C4-2B (cell line): ENCODE results near the gene MRPS7.

Experiments
- H3K27ac ChIP-seq: fragments of 450-650 bp; 2 replicates; pipeline ENCODE4 v1.5.1; 2017
- ZFX ChIP-seq: fragments of 450-650 bp; IDR thresholded peaks from 2 replicates; pipeline ENCODE4 v1.6.1; 2017
- TF ChIP-seq, protein P1 (sequence below): fragments of 450-650 bp; conservative IDR thresholded peaks from 2 replicates; pipeline ENCODE4 v1.5.1; 2017; ENCODE audit warnings: mild to moderate bottlenecking

The MRPS7 gene

GRCh38 chr17:75231071-75231470 is 30.6 kb upstream of the MRPS7 start:
- H3K27ac ChIP-seq: no peak overlapping the region
- no peak for TF ChIP-seq ZFX
- TF ChIP-seq, protein P1, sequence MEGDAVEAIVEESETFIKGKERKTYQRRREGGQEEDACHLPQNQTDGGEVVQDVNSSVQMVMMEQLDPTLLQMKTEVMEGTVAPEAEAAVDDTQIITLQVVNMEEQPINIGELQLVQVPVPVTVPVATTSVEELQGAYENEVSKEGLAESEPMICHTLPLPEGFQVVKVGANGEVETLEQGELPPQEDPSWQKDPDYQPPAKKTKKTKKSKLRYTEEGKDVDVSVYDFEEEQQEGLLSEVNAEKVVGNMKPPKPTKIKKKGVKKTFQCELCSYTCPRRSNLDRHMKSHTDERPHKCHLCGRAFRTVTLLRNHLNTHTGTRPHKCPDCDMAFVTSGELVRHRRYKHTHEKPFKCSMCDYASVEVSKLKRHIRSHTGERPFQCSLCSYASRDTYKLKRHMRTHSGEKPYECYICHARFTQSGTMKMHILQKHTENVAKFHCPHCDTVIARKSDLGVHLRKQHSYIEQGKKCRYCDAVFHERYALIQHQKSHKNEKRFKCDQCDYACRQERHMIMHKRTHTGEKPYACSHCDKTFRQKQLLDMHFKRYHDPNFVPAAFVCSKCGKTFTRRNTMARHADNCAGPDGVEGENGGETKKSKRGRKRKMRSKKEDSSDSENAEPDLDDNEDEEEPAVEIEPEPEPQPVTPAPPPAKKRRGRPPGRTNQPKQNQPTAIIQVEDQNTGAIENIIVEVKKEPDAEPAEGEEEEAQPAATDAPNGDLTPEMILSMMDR: no peak

DNA sequence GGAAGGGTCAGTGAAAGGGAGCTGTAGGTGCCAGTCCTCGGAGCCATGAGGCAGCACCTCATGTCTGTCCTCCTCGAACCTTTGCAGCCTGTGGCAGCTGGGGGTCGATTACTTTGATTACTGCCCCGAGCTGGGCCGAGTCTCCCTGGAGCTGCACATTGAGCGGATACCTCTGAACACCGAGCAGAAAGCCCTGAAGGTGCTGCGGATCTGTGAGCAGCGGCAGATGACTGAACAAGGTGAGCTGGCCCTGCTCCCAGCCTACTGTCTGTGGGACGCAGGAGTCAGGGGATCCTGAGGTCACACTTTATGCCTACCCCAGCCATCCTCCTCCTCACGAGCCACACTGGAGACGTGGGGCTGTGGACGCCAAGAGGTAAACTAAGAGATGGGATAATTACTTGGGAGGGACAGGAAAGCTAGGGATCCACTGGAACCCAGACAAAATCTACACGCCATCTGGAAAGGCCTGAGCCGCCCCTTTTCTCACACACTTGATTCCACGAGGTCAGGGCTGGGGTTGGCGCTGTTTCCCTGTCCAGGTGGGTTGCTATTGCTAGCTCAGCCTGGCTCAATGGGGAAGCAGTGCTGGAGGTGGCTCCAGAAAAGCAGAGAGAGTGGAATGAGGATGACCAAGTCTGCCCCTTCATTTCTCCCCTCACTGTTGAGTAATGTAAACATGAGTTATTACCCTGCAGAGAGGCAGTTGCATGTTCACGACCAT is 29.8 kb upstream of the MRPS7 start:
- TF ChIP-seq ZFX: no peak
- TF ChIP-seq, protein P1: no peak

DNA sequence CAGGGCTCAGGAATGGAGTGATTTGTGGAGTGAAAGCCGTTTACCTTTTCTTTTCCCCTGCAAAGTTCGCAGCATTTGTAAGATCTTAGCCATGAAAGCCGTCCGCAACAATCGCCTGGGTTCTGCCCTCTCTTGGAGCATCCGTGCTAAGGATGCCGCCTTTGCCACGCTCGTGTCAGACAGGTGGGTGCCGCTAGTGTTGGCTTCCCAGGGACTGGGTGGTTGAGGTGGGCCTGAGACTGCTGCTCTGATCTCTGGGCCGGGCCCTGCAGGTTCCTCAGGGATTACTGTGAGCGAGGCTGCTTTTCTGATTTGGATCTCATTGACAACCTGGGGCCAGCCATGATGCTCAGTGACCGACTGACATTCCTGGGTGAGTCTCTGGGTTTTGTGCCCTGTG is 28.9 kb upstream of the MRPS7 start:
- H3K27ac ChIP-seq: no peak overlapping the region
- TF ChIP-seq, protein P1: no peak
- no peak for TF ChIP-seq ZFX

More for the DNA sequence above, 29.8 kb upstream of the MRPS7 start:
- H3K27ac ChIP-seq: no peak overlapping the region

GRCh38 chr17:75237100-75238014 is 24.3 kb upstream of the MRPS7 start:
- TF ChIP-seq, protein P1: no peak
- TF ChIP-seq ZFX: no peak
- no peak overlapping the region for H3K27ac ChIP-seq

- TF ChIP-seq ZFX: no peak
- TF ChIP-seq, protein P1: no peak
- H3K27ac ChIP-seq: no peak overlapping the region
These were observed 23.6 kb upstream of the MRPS7 start for GRCh38 chr17:75238020-75238580.

- no peak overlapping the region for H3K27ac ChIP-seq
These were observed 22.9 kb upstream of the MRPS7 start for GRCh38 chr17:75238684-75239191.

More at GRCh38 chr17:75238684-75239191, 22.9 kb upstream of the MRPS7 start:
- no peak for TF ChIP-seq ZFX
- TF ChIP-seq, protein P1: peak; percentile 94
